Liver (tissue), 3 donors: Measurements from ENCODE around the gene TREML2.

Experiments used
- ATF3 ChIP-seq: IDR thresholded peaks from 2 replicates; pipeline ENCODE4 v1.6.1; 2016; ENCODE audit warnings: antibody characterized with exemption
- CTCF ChIP-seq: fragments of 150-350 bp; IDR thresholded peaks from 2 replicates; pipeline ENCODE4 v1.5.1; 2017; ENCODE audit warnings: improper control_type of control experiment, low read depth, low read length; ENCODE audit not compliant: missing input control
- EGR1 ChIP-seq, 2 donors: IDR thresholded peaks; 2 replicates each; pipeline ENCODE4 v1.6.1; 2016 to 2018; ENCODE audit warnings: antibody characterized with exemption in 2 of 2, low read depth in 2 of 2
- FOXA1 ChIP-seq: IDR thresholded peaks from 2 replicates; pipeline ENCODE4 v1.6.1; 2016; ENCODE audit warnings: antibody characterized with exemption
- FOXA2 ChIP-seq: IDR thresholded peaks from 2 replicates; pipeline ENCODE4 v1.6.1; 2016; ENCODE audit warnings: antibody characterized with exemption
- JUND ChIP-seq, 2 donors: IDR thresholded peaks; 2 replicates each; pipeline ENCODE4 v1.6.1; 2016; ENCODE audit warnings: antibody characterized with exemption in 2 of 2
- NR2F2 ChIP-seq: IDR thresholded peaks from 2 replicates; pipeline ENCODE4 v1.6.1; 2016; ENCODE audit warnings: antibody characterized with exemption
- RAD21 ChIP-seq, 2 donors: IDR thresholded peaks; 2 replicates each; pipeline ENCODE4 v1.6.1; 2016; ENCODE audit warnings: antibody characterized with exemption in 2 of 2, mild to moderate bottlenecking in 2 of 2
- REST ChIP-seq: IDR thresholded peaks from 2 replicates; pipeline ENCODE4 v1.6.1; 2016; ENCODE audit warnings: antibody characterized with exemption, mild to moderate bottlenecking
- YY1 ChIP-seq: IDR thresholded peaks from 2 replicates; pipeline ENCODE4 v1.6.1; 2016; ENCODE audit warnings: antibody characterized with exemption, mild to moderate bottlenecking
- donor health status: healthy.
- donor health status: healthy.

GRCh38 chr6:41175084-41175483, 25.9 kb downstream of the TREML2 start:
- TF ChIP-seq EGR1 (IDR thresholded peaks at IDR 0.05; ENCODE audit: low read depth in 2 of 2) = no peak
- TF ChIP-seq ATF3 = no peak
- TF ChIP-seq RAD21 (IDR thresholded peaks at IDR 0.05) = no peak
- no peak for TF ChIP-seq CTCF
- TF ChIP-seq YY1 = no peak
- TF ChIP-seq REST = no peak
- no peak for TF ChIP-seq NR2F2
- no peak for TF ChIP-seq FOXA1
- no peak for TF ChIP-seq FOXA2
- no peak for TF ChIP-seq JUND (IDR thresholded peaks at IDR 0.05)
